Stimulated activated CD4-positive, alpha-beta T cell treated with anti-CD3 and anti-CD28 coated beads, Interleukin-2, amount 100 ng/mL, for 24 hours (primary cell): ENCODE measurements around the gene CHRNA5.
A peak's percentile ranks its signal among the peaks of the same experiment; 100 is the strongest.
"Not testable (repeated sequence)": the region's sequence is repeated elsewhere in the genome, so short reads cannot be mapped to it uniquely, and the experiment has no call there.

Experiments used
- DNase-seq, 2 donors: peaks; one replicate each; pipeline ENCODE4 v3.0.0-alpha.2; 2020

The CHRNA5 gene

DNA sequence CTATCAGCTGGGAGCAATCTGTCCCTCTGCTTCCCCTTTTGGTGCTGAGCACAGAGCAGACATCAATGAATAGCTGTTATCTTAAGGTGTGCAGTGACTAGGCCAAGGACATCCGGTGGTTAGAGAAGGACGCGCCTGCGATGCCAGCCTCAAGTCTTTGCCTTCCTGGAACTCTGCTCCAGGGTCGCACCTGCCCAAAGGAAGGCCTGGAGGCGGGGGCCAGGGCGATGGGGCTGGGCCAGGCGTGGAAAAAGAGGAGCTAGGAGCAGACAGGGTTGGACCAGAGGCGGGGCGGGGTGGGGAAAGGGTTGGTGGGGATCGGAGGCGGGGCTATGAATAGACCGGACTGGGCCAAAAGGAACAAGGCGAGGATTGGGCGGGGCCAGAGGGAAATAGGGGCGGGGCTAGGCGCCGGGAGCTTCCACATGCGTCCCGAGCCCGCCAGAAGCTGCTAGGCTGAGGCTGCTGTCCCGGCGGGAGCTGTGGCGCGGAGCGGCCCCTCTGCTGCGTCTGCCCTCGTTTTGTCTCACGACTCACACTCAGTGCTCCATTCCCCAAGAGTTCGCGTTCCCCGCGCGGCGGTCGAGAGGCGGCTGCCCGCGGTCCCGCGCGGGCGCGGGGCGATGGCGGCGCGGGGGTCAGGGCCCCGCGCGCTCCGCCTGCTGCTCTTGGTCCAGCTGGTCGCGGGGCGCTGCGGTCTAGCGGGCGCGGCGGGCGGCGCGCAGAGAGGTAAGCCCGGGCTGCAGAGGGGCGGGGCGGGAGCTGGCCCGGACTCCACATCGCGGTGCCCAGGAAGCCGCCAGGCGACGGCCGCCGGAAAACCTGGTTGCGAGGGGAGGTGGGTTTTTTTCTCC is at the start of gene CHRNA5:
Gene CHRNA5 (plus strand): TSS at position 424 of the 854 bp plus-strand sequence. CDS start 200 bp downstream, at position 624.
- peak; percentile 67 to 97 for DNase-seq

DNA sequence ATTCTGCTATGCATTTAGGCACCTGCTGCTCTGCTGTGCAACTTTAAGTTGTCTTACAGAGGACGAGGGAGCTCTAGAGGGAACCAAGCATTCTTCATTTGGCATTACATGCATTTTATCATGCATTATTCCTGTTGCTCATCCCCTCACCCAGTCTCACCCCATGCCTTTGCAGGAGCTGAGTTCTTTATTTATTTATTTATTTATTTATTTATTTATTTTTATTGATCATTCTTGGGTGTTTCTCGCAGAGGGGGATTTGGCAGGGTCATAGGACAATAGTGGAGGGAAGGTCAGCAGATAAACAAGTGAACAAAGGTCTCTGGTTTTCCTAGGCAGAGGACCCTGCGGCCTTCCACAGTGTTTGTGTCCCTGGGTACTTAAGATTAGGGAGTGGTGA is 45.3 kb upstream of the CHRNA5 start:
- not testable (repeated sequence) for DNase-seq

DNA sequence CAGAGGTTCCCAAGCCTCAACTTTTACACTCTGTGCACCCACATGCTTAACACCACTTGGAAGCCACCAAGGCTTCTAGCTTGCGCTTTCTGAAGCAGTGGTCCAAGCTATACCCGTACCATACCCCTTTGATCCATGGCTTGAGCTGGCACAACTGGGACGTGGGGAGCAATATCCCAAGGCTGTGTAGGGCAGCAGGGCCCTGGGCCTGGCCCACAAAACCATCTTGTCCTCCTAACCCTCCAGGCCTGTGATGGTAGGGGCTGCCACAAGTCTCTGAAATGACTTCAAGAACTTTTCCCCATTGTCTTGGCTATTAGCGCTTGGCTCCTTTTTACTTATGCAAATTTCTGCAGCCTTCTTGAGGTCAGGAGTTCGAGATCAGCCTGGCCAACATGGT is 41.1 kb upstream of the CHRNA5 start:
- DNase-seq, result no peak

DNA sequence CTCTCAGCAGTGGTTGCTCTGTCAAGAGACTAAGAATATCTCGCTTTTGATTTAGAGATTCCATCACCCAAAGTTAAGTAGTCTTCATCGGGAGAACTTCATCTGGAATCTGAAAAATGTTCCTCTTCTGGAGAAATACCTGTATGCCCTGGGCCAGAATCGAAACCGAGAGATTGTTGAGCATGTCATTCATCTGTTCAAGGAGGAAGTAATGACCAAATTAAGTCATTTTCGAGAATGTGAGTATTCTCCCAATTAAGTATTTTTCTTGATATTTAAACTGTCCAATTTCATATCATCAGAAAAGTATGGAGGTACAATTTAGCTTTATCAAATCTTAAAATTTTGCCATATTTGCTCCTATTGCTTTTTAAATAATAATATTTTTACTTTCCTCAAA is 38.0 kb upstream of the CHRNA5 start:
- DNase-seq, result no peak

DNA sequence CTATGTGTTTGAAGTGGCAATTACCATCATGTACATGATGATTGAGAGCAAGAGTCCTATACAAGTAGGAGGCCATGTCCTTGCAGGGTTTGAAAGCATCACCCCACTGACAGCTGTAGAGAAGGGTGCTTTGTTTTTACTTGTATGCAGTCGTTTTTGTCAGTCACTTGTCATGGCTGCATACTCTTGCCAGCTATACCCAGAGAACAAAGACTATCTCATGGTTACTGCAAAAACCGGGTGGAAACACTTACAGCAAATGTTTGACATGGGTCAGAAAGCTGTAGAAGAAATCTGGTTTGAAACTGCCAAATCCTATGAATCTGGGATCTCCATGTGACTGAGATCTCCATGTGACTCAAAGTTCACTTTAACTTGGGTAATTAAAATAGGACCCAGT is 32.0 kb upstream of the CHRNA5 start:
- no peak for DNase-seq

DNA sequence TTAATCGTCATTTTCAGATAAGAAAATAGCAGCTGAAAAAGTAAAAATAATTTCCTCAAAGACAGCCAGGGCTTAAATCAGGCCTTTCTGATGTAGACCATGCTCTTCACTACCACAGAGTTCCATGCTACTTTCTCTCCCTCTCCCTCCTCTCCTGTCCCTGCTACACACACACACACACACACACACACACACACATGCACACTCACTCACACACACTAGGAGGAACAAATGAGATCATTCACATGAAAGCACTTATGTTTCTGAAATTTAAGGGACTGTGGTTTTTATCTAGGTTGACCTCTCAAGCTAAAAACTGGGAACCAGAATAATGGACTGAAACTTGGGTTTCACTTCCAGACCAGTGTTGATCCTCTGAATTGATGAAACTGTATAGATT is 29.2 kb upstream of the CHRNA5 start:
- DNase-seq, result no peak

DNA sequence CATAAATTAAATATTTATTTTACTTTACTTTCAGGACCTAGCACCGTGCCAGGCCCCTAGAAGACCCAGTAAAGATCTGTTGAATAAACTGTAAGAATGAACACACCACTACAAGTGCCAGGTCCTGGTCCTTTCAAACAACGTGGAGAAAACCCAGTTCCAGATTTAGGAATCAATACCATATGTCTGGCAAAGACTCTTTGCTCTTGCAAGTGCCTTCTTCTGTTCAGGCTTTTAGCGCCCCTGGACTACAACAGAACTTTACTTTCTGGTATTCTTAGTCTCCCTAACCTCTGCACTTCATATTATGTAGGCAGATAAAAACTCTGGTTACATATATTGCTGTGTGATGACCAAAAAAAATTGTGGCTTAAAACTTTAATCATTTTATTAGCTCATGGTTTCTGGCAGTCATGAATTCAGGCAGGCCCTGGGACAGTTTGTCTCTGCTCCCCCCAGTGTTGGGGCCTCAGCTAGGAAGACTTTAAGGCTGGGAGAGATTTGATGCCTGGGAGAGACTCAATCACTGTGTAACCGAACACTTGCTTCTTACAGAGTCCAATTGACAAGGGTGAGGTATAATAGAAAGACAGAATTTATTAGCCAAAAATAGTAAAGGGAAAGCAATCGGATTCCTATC is 27.9 kb upstream of the CHRNA5 start:
- no peak for DNase-seq

DNA sequence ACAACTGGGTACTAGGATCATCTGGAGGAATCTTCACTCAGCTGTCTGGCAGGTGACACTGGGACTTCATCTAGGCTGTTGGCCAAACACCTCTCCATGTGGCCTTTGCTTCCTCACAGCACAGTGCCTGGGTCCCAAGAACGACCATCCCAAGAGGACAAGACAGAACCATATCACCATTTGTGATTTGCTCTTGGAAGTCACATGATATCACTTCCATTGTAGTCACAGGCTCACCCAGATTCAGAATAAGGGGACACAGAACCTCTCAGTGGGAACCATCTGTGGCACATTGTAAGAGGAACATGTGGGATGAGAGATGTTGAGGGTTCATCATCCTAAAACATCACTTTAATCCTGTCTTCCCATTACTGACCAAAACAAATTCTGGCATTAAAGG is 27.0 kb upstream of the CHRNA5 start:
- no peak for DNase-seq

DNA sequence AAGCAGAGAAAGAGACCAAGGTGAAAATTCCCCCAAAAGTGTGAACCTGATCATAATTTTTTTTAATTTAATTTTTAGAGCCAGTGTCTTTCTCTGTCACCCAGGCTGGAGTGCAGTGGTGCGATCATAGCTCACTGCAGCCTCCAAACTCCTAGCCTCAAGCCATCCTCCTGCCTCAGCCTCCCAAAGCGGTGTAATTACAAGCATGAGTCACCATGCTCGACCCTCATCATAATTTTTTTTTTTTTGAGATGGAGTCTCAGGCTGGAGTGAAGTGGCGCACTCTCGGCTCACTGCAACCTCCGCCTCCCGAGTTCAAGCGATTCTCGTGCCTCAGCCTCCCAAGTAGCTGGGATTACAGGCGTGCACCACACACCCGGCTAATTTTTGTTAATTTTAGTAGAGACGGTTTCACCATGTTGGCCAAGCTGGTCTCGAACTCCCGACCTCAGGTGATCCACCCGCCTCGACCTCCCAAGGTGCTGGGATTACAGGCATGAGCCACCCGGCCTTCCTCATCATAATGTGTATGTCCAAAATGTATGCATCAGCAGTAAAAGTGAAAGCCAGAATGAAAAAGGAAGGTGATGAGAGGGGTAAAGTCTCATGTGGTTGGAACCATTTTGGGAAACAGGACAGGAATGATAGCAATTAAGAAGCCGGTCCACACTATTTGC is 25.7 kb upstream of the CHRNA5 start:
- peak in 1 of 2 donors; percentile 21 for DNase-seq

DNA sequence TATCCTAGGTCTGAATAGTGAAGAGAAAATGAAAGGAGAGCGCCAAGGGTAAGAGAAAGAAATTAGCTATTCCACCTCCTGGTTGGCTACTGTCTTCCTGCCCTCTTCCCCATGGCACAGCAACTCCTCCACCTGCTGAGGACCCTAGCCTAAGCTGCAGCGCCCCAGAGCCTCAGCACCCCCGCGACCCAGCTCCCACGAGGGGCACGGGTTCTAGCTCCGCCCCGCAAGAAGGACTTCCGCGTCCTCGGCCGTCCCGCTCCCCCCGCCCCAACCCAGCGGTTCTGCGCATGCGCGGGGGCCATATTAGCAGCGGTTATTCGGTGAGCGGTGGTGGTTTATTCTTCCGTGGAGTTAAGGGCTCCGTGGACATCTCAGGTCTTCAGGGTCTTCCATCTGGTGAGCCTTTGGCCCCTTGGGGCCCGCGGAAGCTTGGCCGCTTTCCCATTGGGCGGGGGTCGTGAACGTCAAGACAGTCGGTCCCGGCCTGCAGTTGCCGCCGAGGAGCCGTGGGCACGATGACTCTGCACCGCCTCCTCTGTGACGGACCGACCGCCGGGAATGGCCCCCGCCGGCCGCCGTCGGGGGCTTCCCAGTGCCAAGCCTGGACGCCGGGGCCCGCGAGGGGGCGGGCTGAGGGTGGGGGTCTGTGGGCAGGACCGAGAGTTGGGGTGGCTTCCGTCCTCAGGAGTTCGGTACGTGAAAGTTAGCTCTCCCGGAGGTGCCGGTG is 25.0 kb upstream of the CHRNA5 start, which contains the start of gene PSMA4:
Gene PSMA4 (plus strand): TSS at position 304 of the 730 bp plus-strand sequence. CDS start 1,484 bp downstream, outside the sequence.
- DNase-seq, result peak; percentile 95 to 97

DNA sequence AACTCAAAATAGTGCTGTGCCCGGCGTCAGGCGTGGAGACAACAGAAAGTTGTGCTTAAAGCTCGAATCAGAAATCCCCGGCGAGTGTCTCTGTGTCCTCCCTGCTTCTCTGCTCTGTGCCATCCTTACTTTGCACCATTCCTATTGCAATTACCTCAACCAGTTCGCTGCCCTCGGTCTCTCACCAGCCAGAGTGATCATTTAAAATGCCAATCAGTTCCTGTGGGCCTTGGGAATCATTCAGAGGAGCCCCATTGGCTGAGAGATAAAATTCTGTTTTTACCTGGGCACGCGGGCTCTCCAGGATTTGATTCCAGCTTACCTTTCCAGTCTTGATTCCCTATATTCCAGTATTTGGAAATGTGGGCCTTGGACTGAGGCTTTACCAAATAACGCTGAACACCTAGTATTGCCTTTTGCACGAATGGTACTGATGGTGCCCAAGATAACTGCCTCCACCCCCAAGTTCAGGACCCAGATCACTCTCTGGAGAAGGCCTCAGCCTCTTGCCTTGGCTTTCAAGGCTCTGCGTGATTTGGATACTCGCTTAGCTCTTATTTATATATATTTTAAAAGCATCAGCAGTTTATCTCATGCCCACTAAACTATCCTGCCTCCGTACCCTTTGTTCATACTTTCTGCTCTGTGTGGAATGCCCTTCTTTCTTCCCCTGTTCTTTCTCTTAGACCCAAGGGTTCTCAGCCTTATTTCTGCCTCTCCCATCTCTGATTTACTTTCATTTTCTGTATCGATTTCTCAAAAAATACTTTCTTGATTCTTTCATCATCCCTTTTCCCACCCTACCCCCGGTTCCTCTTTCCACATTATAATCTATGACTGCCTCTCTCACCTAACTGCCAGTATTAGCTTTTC is 24.2 kb upstream of the CHRNA5 start:
- peak; percentile 12 to 26 for DNase-seq

DNA sequence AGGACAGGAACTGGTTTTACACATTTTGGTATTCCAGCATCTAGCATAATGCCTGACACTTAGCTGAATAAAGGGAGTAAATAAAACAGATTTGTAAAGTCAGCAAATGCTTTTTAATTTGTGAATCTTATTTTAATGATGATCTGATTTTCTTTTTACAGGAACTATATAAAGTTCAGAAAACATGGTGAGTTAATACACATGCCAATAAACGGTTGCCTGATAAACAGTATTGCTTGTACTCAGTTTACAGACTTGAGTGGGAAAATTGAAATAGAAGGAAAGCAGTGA is 23.6 kb upstream of the CHRNA5 start:
- no peak for DNase-seq

DNA sequence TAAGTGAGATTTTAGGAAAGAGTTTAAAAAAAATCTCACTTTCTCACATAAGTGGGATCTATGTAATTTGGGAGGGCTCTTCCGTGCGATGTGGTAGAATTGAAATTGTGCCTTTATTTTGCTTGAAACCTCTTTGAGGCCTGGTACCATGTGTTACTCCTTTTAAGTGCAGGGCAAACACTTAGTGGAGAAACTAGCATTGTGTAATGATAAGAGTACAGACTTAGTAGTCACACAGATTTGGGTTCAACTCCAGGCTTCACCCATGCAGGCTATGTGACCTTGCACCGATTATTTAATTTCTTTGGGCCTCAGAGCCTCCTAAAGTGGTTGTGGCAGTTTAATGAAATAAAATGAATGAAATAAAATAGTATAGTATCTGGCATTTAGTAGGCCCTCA is 22.7 kb upstream of the CHRNA5 start:
- no peak for DNase-seq

DNA sequence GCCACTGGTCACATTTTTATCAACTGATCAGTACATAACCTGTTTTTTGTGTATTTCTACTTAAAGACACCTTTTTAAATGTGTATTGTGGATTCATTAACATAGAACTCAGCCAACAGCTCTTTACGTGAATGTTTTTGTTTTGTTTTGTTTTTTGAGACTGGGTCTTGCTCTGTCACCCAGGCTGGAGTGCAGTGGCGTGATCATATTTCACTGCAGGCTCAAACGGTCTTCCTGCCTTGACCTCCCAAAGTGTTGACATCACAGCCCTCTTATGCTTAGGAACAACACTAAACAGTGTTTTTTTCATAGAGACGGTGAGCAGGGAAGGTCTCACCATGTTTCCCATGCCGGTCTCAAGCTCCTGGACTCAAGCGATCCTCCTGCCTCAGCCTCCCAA is 15.1 kb upstream of the CHRNA5 start:
- no peak for DNase-seq

DNA sequence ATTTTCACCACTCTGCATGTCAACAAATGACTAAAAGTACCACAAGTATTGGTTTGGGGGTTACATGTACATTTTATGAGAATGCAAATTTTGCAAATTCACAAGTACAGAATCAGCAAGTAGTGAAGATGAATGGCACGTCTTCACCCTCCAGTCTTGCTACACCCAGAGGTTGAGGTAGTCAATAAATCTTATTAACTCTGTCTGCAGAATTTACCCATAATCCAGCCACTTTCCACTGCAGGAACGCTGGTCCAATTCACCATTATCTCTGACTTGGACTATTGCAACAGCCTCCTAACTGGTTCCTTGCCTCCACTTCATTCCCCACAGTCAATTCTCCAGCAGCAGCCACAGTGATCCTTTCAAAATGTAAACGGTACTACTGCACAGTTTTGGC is 14.5 kb upstream of the CHRNA5 start:
- DNase-seq, result no peak

DNA sequence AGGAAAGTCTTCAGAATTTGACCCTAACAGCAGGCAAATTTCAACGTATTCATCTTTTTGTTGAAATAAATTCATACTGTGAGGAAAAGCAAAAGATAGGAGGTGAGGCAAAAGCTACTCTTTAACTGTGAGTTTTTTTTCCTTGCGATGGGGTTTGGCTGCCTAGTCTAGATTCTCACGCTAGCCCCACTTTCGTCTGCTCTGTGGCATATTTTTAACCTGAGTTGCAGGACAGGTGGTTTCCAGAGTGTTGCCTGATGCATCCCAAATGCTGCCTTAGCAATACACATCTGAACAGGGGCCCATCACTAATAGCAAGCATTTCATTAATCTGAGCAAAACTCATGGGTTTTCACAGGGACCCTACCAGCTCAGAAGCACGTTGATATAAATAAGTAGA is 13.4 kb upstream of the CHRNA5 start:
- DNase-seq, result no peak

DNA sequence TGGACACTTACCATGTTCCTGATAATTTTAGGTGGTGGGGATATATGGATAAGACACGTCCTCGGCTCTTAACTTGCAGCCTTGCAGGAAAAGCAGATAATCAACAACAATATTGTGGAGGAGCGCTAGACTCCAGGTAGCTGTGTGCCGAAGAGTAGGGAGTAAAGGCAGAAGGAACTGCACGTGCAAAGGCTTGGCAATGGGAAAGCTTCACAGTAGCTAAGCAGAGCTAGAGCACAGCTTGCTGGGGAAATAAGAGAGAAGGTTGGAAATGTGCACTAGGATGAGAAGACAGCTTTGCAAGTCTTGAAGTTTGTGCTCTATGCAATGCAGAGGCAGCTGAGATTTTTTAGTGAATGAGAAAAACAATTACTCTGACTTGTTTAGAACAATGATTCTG is 12.7 kb upstream of the CHRNA5 start:
- DNase-seq, result no peak

DNA sequence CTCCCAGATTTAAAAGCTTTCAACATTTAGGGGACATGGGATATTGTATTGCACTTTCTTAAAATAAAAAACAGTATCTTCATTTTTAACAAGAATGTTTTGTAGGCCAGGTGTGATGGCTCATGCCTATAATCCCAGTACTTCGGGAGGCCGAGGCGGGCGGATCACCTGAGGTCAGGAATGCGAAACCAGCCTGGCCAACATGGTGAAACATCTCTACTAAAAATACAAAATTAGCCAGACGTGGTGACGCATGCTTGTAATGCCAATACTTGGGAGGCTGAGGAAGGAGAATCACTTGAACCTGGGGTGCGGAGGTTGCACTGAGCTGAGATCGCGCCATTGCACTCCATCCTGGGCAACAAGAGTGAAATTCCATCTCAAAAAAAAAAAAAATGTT is 5.1 kb upstream of the CHRNA5 start:
- not testable (repeated sequence) for DNase-seq

DNA sequence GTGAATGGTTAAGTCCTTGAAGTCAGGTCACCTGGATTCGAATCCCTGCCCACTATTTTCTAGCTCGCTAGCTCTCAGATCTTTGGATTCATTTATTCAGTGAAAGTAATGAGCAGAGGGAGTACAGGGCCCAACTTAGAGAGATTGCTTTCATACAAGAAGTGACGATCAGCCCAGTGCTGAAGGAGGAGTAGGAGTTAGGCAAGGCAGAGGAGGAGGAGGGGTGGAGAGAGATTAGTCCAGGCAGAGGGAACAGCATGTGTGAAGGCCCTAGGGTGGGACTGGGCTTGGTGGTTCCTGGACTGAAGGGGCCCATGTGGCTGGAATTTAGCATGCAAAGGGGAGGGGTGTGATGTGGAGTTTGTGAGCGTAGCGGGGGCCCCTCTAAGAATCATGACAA is 3.8 kb upstream of the CHRNA5 start:
- DNase-seq, result no peak

DNA sequence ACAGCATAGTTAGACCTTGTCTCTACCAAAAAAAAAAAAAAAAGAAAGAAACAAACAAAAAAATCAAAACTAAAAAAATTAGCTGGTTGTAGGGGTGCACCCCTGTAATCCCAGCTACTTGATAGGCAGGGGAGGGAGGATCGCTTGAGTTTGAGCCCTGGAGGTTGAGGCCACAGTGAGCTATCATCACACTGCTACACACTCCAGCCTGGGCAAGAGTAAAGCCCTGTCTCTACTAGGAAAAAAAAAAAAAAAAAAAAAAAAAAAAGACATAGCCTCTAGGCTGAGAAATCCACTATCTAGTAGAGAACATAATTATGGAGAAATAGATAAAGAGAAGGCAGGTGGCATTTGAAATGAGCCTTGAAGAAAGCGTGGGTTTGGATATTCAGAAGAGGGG is 2.2 kb upstream of the CHRNA5 start:
- DNase-seq, result no peak

DNA sequence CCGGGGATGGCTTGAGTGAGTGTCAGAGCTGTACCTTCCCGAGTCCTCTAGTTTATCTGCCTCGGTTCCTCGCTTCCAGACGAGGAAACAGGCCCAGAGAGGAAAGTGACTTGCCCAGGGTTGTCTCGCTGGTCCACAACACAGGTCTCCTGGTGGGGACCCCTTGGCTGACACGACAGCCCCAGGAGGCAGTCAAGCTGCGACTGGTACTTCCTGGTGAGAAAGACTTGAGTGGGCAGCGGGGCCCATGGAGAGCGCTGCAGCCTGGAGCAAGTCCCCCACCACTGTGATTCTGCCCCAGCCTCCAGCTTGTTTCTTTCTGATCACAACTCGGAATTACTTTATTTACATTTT is 600 bp upstream of the CHRNA5 start:
- DNase-seq, result no peak
